ENCODE results near the gene EBPL. TPM values are rescaled to one million over a fixed set of nuclear protein-coding genes. Genes with fewer than 3 reads are reported as not detected.

EBPL gene
- total and polyA plus RNA-seq, 2 of the 4 experiments (the other 2 are of a cell fraction) = 57.9 to 65.3 TPM

DNA sequence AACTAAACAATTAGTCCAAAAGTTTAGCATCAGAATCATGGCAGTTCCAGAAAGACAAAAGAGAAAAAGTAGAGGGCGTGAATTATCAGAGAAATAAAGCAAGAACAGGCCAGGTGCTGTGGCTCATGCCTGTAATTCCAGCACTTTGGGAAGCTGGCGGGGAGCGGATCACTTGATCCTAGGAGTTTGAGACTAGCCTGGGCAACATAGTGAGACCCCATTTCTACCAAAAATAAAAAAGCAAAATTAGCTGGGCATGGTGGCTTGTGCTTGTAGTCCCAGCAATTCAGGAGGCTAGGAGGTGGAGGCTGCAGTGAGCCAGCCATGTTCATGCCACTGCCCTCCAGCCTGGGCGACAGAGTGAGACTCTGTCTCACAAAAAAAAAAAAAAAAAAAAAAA, 44.6 kb downstream of the EBPL start:
- Histone ChIP-seq H4K91ac (ENCODE audit: insufficient read depth, low read depth, low read length) (no peak overlapping the region), H3K4me2 (ENCODE audit: low read depth, low read length) (no peak overlapping the region), H3K4me3 (ENCODE audit: insufficient read depth, low read depth, low read length) (no peak overlapping the region), H3K14ac (replicated peaks; ENCODE audit: low read depth, low read length) (no peak overlapping the region), H4K8ac (ENCODE audit: low read depth in 2 of 2, low read length in 2 of 2) (no peak overlapping the region), H2BK5ac (ENCODE audit: low read depth, low read length, poor library complexity, severe bottlenecking) (no peak overlapping the region), H3K4ac (ENCODE audit: low read depth, low read length) (no peak overlapping the region), H3K36me3 (ENCODE audit: control insufficient read depth, insufficient read depth, low read length) (no peaks in the 10 kb centered on the region), H3K18ac (ENCODE audit: low read depth, low read length) (no peak overlapping the region), H3K23ac (ENCODE audit: low read depth, low read length) (no peak overlapping the region), H2BK15ac (ENCODE audit: low read depth, low read length) (no peak overlapping the region), H4K20me1 (ENCODE audit: insufficient read depth, low read length) (peaks cover 4% of the 10 kb centered on the region; the same call in 1 of the 2 replicates), H3K9me1 (ENCODE audit: insufficient read depth, low read length) (peaks cover 18% of the 10 kb centered on the region), H3K4me1 (ENCODE audit: control insufficient read depth, insufficient read depth, low read length) (peaks cover 18% of the 10 kb centered on the region), H3K79me1 (ENCODE audit: low read depth in 1 of 2, low read length in 2 of 2) (no peaks in the 10 kb centered on the region), H3K9me3 (ENCODE audit: control insufficient read depth, insufficient read depth, low read length) (no peaks in the 10 kb centered on the region), H2AFZ (replicated peaks; ENCODE audit: low read length, poor library complexity) (no peak overlapping the region), H2AK5ac (ENCODE audit: low read depth, low read length) (no peak overlapping the region), H2BK120ac (ENCODE audit: low read depth, low read length) (no peak overlapping the region), H2BK20ac (ENCODE audit: low read depth, low read length) (no peak overlapping the region), H2AK9ac (replicated peaks; ENCODE audit: low read depth, low read length, poor library complexity) (no peak overlapping the region), H3K56ac (ENCODE audit: extremely low read depth, insufficient read depth, low read length) (no peak overlapping the region), H4K5ac (ENCODE audit: low read depth, low read length) (no peak overlapping the region), H3K27me3 (ENCODE audit: control insufficient read depth, insufficient read depth, low read length) (no peaks in the 10 kb centered on the region), H3K27ac (ENCODE audit: insufficient read depth, low read length) (no peak overlapping the region), H3K9ac (ENCODE audit: low read depth, low read length) (no peak overlapping the region)
- ChIA-PET CTCF (no interaction called here), POLR2A (ENCODE audit: unreplicated experiment) (no interaction called here)
- dilution Hi-C loops (cut with HindIII; ENCODE audit: low sequenced_read_pairs, unreplicated experiment) = no loop called here
- no peak for ATAC-seq (ENCODE audit: low read depth)
- intact Hi-C loops (cut with micrococcal nuclease) = no loop called here
- WGBS, 2 experiments (ENCODE audit: extremely low coverage in 2 of 2, insufficient read length in 1 of 2) = no CpG with 5 or more reads among the region's 4 CpGs
- no peak for DNase-seq
- in situ Hi-C loops (cut with MboI; ENCODE audit: low sequenced_read_pairs) = no loop called here
- no TSS peak for BruUV-seq (replicated peaks)
- no peak for TF ChIP-seq MAFK (IDR thresholded peaks at IDR 0.05; ENCODE audit: low read depth, low read length)
- no peak for TF ChIP-seq FOS (IDR thresholded peaks at IDR 0.05; ENCODE audit: low read depth, low read length)
- TF ChIP-seq MAZ (IDR thresholded peaks at IDR 0.05; ENCODE audit: borderline replicate concordance, low read depth, low read length) = no peak
